ENCODE results near the gene FLII. TPM values are rescaled to one million over a fixed set of nuclear protein-coding genes. Genes with fewer than 3 reads are reported as not detected.
A peak's percentile ranks its signal among the peaks of the same experiment; 100 is the strongest.

Gene FLII
- total RNA-seq, 1 experiment from 2014 or later: 430 TPM

- H2AFZ ChIP-seq: peak within 1 kb of the TSS; percentile 74
- no peaks in the 10 kb centered on the region for H3K27me3 ChIP-seq (ENCODE audit: insufficient read depth, low read depth)
- peak within 1 kb of the TSS; percentile 84 for H3K4me3 ChIP-seq
- DNase-seq: peak; percentile 93 to 98
- H3K9me3 ChIP-seq (ENCODE audit: insufficient read depth, low read depth): no peaks in the 10 kb centered on the region
- TF ChIP-seq CTCF (conservative IDR thresholded peaks at IDR 0.05): no peak
- TF ChIP-seq EZH2 (IDR thresholded peaks at IDR 0.05; ENCODE audit: low read depth): no peak
- H4K20me1 ChIP-seq (ENCODE audit: insufficient read depth): peaks cover 26% of the 10 kb centered on the region
- intact Hi-C loops (cut with micrococcal nuclease; ENCODE audit: unreplicated experiment): no loop called here
- peaks cover 51% of the 10 kb centered on the region for H3K79me2 ChIP-seq (ENCODE audit: low read depth)
- CTCF ChIA-PET: no interaction called here
- peak within 1 kb of the TSS; percentile 98 for H3K4me2 ChIP-seq
- no TSS peak for BruUV-seq (replicated peaks)
- 0 out of 2 replicates have a peak, but pooled peaks cover 9% of the 10 kb centered on the region for H3K36me3 ChIP-seq (ENCODE audit: low read depth)
- peaks cover 51% of the 10 kb centered on the region for H3F3A ChIP-seq (ENCODE audit: insufficient read depth, low read depth)
- H3K4me1 ChIP-seq (replicated peaks; ENCODE audit: insufficient read depth): peaks cover 39% of the 10 kb centered on the region
- POLR2A ChIA-PET (ENCODE audit: unreplicated experiment): interaction anchor here (0.6 to 1.0 kb wide), 4 partner anchors 20 to 681 kb away, joined by 3 to 14 read pairs (median 8); no protein-coding TSS in a partner anchor
- peak within 1 kb of the TSS; percentile 96 for H3K27ac ChIP-seq
- H3K9me2 ChIP-seq (ENCODE audit: insufficient read depth): no peaks in the 10 kb centered on the region
These were observed 2.0 kb upstream of the FLII start, which contains the start of gene MIEF2 for GRCh38 chr17:18260332-18261145. Gene MIEF2 (plus strand): TSS chr17:18260662. CDS start chr17:18262721, 2,059 bp downstream.

GRCh38 chr17:18259621-18260331 is 1.2 kb upstream of the FLII start:
- CTCF ChIA-PET: no interaction called here
- H3K4me3 ChIP-seq: peak overlapping the region; percentile 84; the same call in 1 of the 2 replicates

More at GRCh38 chr17:18259621-18260331, 1.2 kb upstream of the FLII start:
- TSS peak; percentile 21 for BruUV-seq (replicated peaks)
- Histone ChIP-seq H2AFZ (0 out of 2 replicates have a peak overlapping the region, but pooled peaks have one; percentile 14), H3K4me2 (peak overlapping the region; percentile 98), H3K36me3 (ENCODE audit: low read depth) (0 out of 2 replicates have a peak, but pooled peaks cover 15% of the 10 kb centered on the region), H3K27ac (peak overlapping the region; percentile 96), H3K79me2 (ENCODE audit: low read depth) (peaks cover 58% of the 10 kb centered on the region), H3K9me3 (ENCODE audit: insufficient read depth, low read depth) (no peaks in the 10 kb centered on the region), H3F3A (ENCODE audit: insufficient read depth, low read depth) (peaks cover 51% of the 10 kb centered on the region), H3K27me3 (ENCODE audit: insufficient read depth, low read depth) (no peaks in the 10 kb centered on the region), H4K20me1 (ENCODE audit: insufficient read depth) (peaks cover 29% of the 10 kb centered on the region), H3K9me2 (ENCODE audit: insufficient read depth) (no peaks in the 10 kb centered on the region), H3K4me1 (replicated peaks; ENCODE audit: insufficient read depth) (peaks cover 39% of the 10 kb centered on the region)
- peak; percentile 85 to 97 for DNase-seq
- intact Hi-C loops (cut with micrococcal nuclease; ENCODE audit: unreplicated experiment): loop anchor here (2.0 kb wide), 1 partner anchor 77 kb away; the partner anchor contains the start of gene ALKBH5
- POLR2A ChIA-PET (ENCODE audit: unreplicated experiment): interaction anchor here (0.6 kb wide), 3 partner anchors 40 to 1103 kb away, joined by 3 to 11 read pairs (median 3); no protein-coding TSS in a partner anchor
- no peak for TF ChIP-seq CTCF (conservative IDR thresholded peaks at IDR 0.05)
